Natural killer cell (primary cell): ENCODE data around the gene DECR2. TPM values are rescaled to one million over a fixed set of nuclear protein-coding genes. Genes with fewer than 3 reads are reported as not detected.
A peak's percentile ranks its signal among the peaks of the same experiment; 100 is the strongest.

Experiments
- ATAC-seq, 3 donors: fragments of 150-1000 bp in 2 of 3; fragments of 200-7000 bp in 1 of 3; cut with Tn5 transposase; 1 replicate in 1 of 3; 2 replicates in 2 of 3; pipeline ENCODE4 v1.10.0; 2021; ENCODE audit warnings: mild to moderate bottlenecking in 2 of 3, moderate library complexity in 2 of 3
- DNase-seq, 2 donors: peaks; one replicate each; pipeline versions ENCODE4 v3.0.0 to v3.0.0-alpha.2; 2013 to 2021; ENCODE audit warnings: mixed read lengths in 1 of 2
- H3K27ac ChIP-seq: one replicate; pipeline ENCODE4 v1.5.1; 2013; ENCODE audit warnings: mild to moderate bottlenecking, low read length
- H3K27me3 ChIP-seq: one replicate; pipeline ENCODE4 v1.6.1; 2013; ENCODE audit warnings: low read length; ENCODE audit not compliant: control insufficient read depth, insufficient read depth
- H3K36me3 ChIP-seq: one replicate; pipeline ENCODE4 v1.6.1; 2013; ENCODE audit warnings: low read length; ENCODE audit not compliant: control insufficient read depth, insufficient read depth
- H3K4me1 ChIP-seq: one replicate; pipeline ENCODE4 v1.6.1; 2013; ENCODE audit warnings: low read length; ENCODE audit not compliant: control insufficient read depth, insufficient read depth
- H3K4me3 ChIP-seq: one replicate; pipeline ENCODE4 v1.5.1; 2013; ENCODE audit warnings: low read length
- H3K9me3 ChIP-seq: one replicate; pipeline ENCODE4 v1.6.1; 2013; ENCODE audit warnings: low read length; ENCODE audit not compliant: control insufficient read depth, insufficient read depth
- H3K27ac Mint-ChIP-seq, 2 donors: one replicate each; pipeline ENCODE4 v1.8.0; 2022; ENCODE audit warnings: mild to moderate bottlenecking in 2 of 2, mixed read lengths in 2 of 2, moderate library complexity in 1 of 2
- H3K27me3 Mint-ChIP-seq, 2 donors: one replicate each; pipeline ENCODE4 v1.8.0; 2022; ENCODE audit warnings: low read depth in 2 of 2, mixed read lengths in 2 of 2
- H3K36me3 Mint-ChIP-seq: one replicate; pipeline ENCODE4 v1.8.0; 2022; ENCODE audit warnings: mixed read lengths
- H3K4me1 Mint-ChIP-seq, 2 donors: one replicate each; pipeline ENCODE4 v1.8.0; 2022; ENCODE audit warnings: mixed read lengths in 2 of 2
- H3K4me3 Mint-ChIP-seq: one replicate; pipeline ENCODE4 v1.8.0; 2022; ENCODE audit warnings: mild to moderate bottlenecking, moderate library complexity, mixed read lengths
- H3K9me3 Mint-ChIP-seq, 2 donors: one replicate each; pipeline ENCODE4 v1.8.0; 2022; ENCODE audit warnings: mixed read lengths in 2 of 2
- WGBS: methylation state at CpG from one replicate; pipeline ENCODE4 v1.1.7; 2013; ENCODE audit warnings: missing lambda C conversion rate; ENCODE audit not compliant: insufficient coverage; 5-methylcytosine and 5-hydroxymethylcytosine counted together
- intact Hi-C: fragments of 100-400 bp; cut with micrococcal nuclease; formaldehyde crosslinking; loops from one replicate; pipeline ENCODE4 v1.14.2; 2022
- total RNA-seq, 4 donors: library from RNA; stranded (reverse); fragments of 120-200 nt in 1 of 4; gene quantifications; one replicate each; pipeline versions ENCODE4 v1.2.3 to v1.2.4, GENCODE V29; 2013 to 2022
- TF ChIP-seq, protein P1 (sequence below): fragments of 200-600 bp; IDR thresholded peaks from one replicate; pipeline ENCODE4 v1.8.0; 2022; ENCODE audit warnings: antibody characterized with exemption

DECR2 gene, protein sequence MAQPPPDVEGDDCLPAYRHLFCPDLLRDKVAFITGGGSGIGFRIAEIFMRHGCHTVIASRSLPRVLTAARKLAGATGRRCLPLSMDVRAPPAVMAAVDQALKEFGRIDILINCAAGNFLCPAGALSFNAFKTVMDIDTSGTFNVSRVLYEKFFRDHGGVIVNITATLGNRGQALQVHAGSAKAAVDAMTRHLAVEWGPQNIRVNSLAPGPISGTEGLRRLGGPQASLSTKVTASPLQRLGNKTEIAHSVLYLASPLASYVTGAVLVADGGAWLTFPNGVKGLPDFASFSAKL
- 10 to 100 TPM in 2 of 3 donors, 1 to 10 TPM in 1; 9.5 to 13.0 (median 12.9) TPM for total RNA-seq
- 4.9 TPM for total RNA-seq (2013)

- Mint-ChIP-seq H3K36me3 (no peaks in the 10 kb centered on the region), H3K9me3 (no peaks in the 10 kb centered on the region), H3K4me3 (peak within 1 kb of the TSS; percentile 88), H3K4me1 (peaks cover 10 to 20% of the 10 kb centered on the region in 2 donors), H3K27ac (peak within 1 kb of the TSS; percentile 80 to 89), H3K27me3 (no peaks in the 10 kb centered on the region)
- intact Hi-C loops, result loop anchor here (1.0 kb wide), 1 partner anchor 9 kb away; no protein-coding TSS in a partner anchor
- WGBS, result under 1% methylated on average over 91 of the region's 91 CpGs
- no peaks in the 10 kb centered on the region for H3K27me3 ChIP-seq
- peaks cover 32% of the 10 kb centered on the region for H3K4me1 ChIP-seq
- DNase-seq (peak; percentile 95 to 97), ATAC-seq (peak; percentile 89 to 97 (median 91))
- H3K4me3 ChIP-seq, result peak within 1 kb of the TSS; percentile 87
- peak within 1 kb of the TSS; percentile 87 for H3K27ac ChIP-seq
- TF ChIP-seq, protein P1, sequence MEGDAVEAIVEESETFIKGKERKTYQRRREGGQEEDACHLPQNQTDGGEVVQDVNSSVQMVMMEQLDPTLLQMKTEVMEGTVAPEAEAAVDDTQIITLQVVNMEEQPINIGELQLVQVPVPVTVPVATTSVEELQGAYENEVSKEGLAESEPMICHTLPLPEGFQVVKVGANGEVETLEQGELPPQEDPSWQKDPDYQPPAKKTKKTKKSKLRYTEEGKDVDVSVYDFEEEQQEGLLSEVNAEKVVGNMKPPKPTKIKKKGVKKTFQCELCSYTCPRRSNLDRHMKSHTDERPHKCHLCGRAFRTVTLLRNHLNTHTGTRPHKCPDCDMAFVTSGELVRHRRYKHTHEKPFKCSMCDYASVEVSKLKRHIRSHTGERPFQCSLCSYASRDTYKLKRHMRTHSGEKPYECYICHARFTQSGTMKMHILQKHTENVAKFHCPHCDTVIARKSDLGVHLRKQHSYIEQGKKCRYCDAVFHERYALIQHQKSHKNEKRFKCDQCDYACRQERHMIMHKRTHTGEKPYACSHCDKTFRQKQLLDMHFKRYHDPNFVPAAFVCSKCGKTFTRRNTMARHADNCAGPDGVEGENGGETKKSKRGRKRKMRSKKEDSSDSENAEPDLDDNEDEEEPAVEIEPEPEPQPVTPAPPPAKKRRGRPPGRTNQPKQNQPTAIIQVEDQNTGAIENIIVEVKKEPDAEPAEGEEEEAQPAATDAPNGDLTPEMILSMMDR, result peak; percentile 64
- H3K9me3 ChIP-seq, result no peaks in the 10 kb centered on the region
- no peaks in the 10 kb centered on the region for H3K36me3 ChIP-seq
These were observed at the start of gene DECR2 for GRCh38 chr16:401468-402348. DECR2 (plus strand) TSS chr16:401885; CDS start chr16:401964, 79 bp downstream.

DNA sequence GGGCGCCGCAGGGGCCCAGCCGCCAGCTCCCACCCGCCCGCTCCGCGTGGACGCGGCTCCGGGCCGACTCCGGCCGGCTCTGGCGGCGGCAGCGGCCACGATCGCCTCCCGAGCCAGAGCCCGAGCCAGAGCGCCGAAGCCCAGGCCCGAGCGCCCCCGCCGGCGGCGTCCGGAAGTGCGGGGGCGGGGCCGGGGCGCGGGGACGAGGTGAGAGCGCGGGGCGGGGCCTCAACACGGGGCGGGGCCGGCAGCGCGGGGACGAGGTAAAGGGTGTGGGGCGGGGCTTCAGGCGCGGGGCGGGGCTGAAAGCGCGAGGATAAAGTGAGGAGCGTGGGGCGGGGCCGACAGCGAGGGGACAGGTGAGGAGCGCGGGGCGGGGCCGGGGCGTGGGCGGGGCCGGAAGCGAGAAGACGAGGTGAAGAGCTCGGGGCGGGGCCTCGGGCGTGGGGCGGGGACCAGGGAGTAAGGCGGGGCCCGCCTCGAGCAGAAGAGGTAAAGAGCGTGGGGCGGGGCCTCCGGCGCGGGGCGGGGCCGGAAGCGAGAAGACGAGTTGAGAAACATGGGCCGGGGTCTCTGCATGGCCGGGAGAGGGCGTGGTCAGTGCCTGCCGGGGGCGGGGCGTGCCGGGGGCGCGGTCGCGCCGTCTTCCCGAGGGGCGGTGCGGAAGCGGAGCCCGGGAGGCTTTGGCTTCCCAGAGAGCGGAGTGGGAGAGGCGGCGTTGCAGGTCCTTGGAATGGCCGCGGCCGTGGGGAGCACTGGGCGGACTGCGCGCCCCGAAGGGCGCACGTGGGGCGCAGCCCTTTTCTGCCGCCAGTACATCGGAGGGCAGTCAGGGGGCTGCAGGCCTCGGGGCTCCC lies 48.9 kb upstream of the DECR2 start, which contains the start of gene AXIN1:
Gene AXIN1 (minus strand): TSS at position 177 of the 857 bp plus-strand sequence. CDS start 5,698 bp downstream, outside the sequence.
- Mint-ChIP-seq H3K4me1 (peaks cover 56 to 58% of the 10 kb centered on the region in 2 donors), H3K9me3 (no peaks in the 10 kb centered on the region), H3K36me3 (no peaks in the 10 kb centered on the region), H3K27me3 (no peaks in the 10 kb centered on the region), H3K27ac (peak within 1 kb of the TSS; percentile 89 to 97), H3K4me3 (peak within 1 kb of the TSS; percentile 94)
- Histone ChIP-seq H3K27ac (peak within 1 kb of the TSS; percentile 76), H3K4me1 (peaks cover 79% of the 10 kb centered on the region), H3K9me3 (no peaks in the 10 kb centered on the region), H3K27me3 (no peaks in the 10 kb centered on the region), H3K36me3 (peaks cover 6% of the 10 kb centered on the region), H3K4me3 (peak within 1 kb of the TSS; percentile 60)
- intact Hi-C loops, result loop anchor here (5.0 kb wide), 2 partner anchors 45 to 125 kb away; partner anchors contain the start of gene LUC7L
- DNase-seq, result peak; percentile 95 to 97
- ATAC-seq, result peak; percentile 77 to 90 (median 78)
- 3% methylated on average over 113 of the region's 113 CpGs for WGBS
- TF ChIP-seq, protein P1, result peak; percentile 34

DNA sequence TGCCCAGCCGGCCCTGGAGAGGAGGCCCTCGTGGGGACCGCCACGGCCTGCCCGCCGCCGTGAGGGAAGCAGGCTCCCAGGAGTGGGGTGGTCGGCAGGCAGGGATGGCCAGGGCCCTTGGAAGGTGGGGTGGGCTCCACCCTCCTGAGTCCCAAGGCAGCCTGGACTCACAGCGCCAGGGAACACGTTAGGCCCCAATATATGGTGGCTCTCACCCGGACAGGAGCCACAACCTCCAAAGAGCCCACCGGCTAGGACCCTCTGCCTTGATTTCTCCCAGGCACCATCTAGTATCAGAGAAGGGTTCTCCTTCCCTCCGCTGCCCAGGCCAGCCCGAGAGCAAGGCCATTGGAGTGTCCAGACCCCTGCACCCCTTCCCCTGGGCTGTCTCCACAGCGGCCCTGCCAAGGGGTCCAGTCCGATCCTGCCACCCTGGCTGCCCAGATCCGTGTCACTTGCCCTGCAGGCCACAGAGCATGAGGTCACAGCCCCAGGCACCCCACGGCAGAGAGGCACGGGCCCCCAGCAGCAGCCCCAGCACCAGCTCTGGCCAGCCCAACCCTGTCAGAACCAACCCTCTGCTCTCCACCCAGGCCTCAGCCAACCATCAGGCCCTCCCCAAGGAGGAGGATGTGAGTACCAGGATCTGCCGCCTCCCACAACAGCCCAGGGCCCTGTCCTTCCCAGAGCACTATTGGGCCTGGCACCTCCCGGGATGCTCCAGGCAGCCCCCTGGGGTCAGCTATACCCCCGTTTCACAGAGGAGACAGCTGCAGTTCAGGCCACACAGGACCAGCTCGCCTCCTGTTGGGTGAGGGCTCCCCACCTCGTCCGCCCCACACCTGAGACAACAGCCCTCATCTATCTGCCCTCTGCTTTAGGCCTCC lies 48.0 kb upstream of the DECR2 start:
- WGBS, result 59% methylated on average over 25 of the region's 25 CpGs
- H3K27ac Mint-ChIP-seq, result peak overlapping the region; percentile 89 to 97
- DNase-seq, result peak; percentile 44 to 50
- H3K4me1 Mint-ChIP-seq, result peaks cover 48 to 49% of the 10 kb centered on the region in 2 donors
- Histone ChIP-seq H3K27ac (peak overlapping the region; percentile 76), H3K4me1 (peaks cover 70% of the 10 kb centered on the region), H3K27me3 (no peaks in the 10 kb centered on the region), H3K36me3 (peaks cover 6% of the 10 kb centered on the region), H3K4me3 (peak overlapping the region; percentile 60), H3K9me3 (no peaks in the 10 kb centered on the region)
- TF ChIP-seq, protein P1, result no peak
- H3K4me3 Mint-ChIP-seq, result peak overlapping the region; percentile 94
- no peaks in the 10 kb centered on the region for H3K36me3 Mint-ChIP-seq
- no peaks in the 10 kb centered on the region for H3K27me3 Mint-ChIP-seq
- H3K9me3 Mint-ChIP-seq, result no peaks in the 10 kb centered on the region
- intact Hi-C loops, result loop anchor here (5.0 kb wide), 2 partner anchors 46 to 126 kb away; partner anchors contain the start of gene LUC7L
- peak in 1 of 3 donors; percentile 2 for ATAC-seq
